DMS53 treated with DMSO at 0.1 percent for 48 hours (cell line): ENCODE results near the gene ID3.
A peak's percentile ranks its signal among the peaks of the same experiment; 100 is the strongest.

ENCODE experiments used
- DNase-seq: peaks from one replicate; lab custom pipeline; 2025; ENCODE audit not compliant: unreplicated experiment; lab: John Stamatoyannopoulos, UW

The ID3 gene

GRCh38 chr1:23559136-23559984 lies at the start of gene ID3:
Gene ID3 (minus strand): TSS chr1:23559501. CDS start chr1:23559426, 75 bp downstream.
- DNase-seq: peak; percentile 96

- no peak for DNase-seq
Measured at GRCh38 chr1:23607944-23608343, 48.6 kb upstream of the ID3 start.

- DNase-seq: no peak
Measured at GRCh38 chr1:23601968-23602876, 42.9 kb upstream of the ID3 start.

- DNase-seq: no peak
Measured at GRCh38 chr1:23601135-23601967, 42.0 kb upstream of the ID3 start.

- DNase-seq: no peak
Measured at GRCh38 chr1:23600283-23600682, 41.0 kb upstream of the ID3 start.

GRCh38 chr1:23599125-23599524 lies 39.8 kb upstream of the ID3 start:
- no peak for DNase-seq

GRCh38 chr1:23598424-23598823 lies 39.1 kb upstream of the ID3 start:
- no peak for DNase-seq

- no peak for DNase-seq
Measured at GRCh38 chr1:23597635-23598388, 38.5 kb upstream of the ID3 start.

GRCh38 chr1:23596382-23597358 lies 37.4 kb upstream of the ID3 start:
- no peak for DNase-seq

GRCh38 chr1:23594927-23595353 lies 35.6 kb upstream of the ID3 start:
- DNase-seq: no peak

- DNase-seq: no peak
Measured at GRCh38 chr1:23594149-23594907, 35.0 kb upstream of the ID3 start.

GRCh38 chr1:23593556-23594148 lies 34.4 kb upstream of the ID3 start:
- DNase-seq: peak; percentile 88

- DNase-seq: peak; percentile 54
Measured at GRCh38 chr1:23593042-23593521, 33.8 kb upstream of the ID3 start.

- peak; percentile 56 for DNase-seq
Measured at GRCh38 chr1:23592209-23592892, 33.0 kb upstream of the ID3 start.

GRCh38 chr1:23591460-23592208 lies 32.3 kb upstream of the ID3 start:
- DNase-seq: peak; percentile 74

GRCh38 chr1:23590058-23590783 lies 30.9 kb upstream of the ID3 start:
- peak; percentile 10 for DNase-seq
